ENCODE measurements around the gene RPL26.

DNA sequence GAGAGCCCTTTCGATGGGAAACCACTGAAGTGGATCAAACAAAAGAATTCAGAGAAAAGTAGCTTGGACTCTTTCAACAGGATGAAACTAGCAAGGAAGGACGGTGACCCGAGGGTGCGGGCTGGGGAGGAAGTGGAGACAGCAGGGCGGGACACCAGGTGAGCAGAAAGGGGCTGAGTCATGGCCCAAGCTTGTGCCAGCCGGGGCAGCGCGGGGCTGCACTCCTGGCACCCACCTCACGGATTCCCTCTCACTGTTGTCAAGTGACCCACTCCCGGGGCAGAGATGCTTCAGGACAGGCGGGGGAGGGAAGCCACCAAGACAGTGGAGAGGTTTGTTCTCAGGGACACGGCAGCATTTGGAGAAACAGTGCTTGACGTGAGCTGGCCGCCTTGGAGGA lies 25.4 kb upstream of the RPL26 start:
- TF ChIP-seq, protein P1, sequence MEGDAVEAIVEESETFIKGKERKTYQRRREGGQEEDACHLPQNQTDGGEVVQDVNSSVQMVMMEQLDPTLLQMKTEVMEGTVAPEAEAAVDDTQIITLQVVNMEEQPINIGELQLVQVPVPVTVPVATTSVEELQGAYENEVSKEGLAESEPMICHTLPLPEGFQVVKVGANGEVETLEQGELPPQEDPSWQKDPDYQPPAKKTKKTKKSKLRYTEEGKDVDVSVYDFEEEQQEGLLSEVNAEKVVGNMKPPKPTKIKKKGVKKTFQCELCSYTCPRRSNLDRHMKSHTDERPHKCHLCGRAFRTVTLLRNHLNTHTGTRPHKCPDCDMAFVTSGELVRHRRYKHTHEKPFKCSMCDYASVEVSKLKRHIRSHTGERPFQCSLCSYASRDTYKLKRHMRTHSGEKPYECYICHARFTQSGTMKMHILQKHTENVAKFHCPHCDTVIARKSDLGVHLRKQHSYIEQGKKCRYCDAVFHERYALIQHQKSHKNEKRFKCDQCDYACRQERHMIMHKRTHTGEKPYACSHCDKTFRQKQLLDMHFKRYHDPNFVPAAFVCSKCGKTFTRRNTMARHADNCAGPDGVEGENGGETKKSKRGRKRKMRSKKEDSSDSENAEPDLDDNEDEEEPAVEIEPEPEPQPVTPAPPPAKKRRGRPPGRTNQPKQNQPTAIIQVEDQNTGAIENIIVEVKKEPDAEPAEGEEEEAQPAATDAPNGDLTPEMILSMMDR (IDR thresholded peaks at IDR 0.05), result no peak
- TF ChIP-seq POLR2A (IDR thresholded peaks at IDR 0.05), result no peak
